Stimulated activated CD8-positive, alpha-beta memory T cell treated with anti-CD3 and anti-CD28 coated beads, Interleukin-2, amount 100 ng/mL, for 1 hour (primary cell): ENCODE data around the gene CCR4.
"Not testable (repeated sequence)": the region's sequence is repeated elsewhere in the genome, so short reads cannot be mapped to it uniquely, and the experiment has no call there.

ENCODE experiments used
- DNase-seq, 2 donors: peaks; one replicate each; pipeline ENCODE4 v3.0.0-alpha.2; 2020; ENCODE audit warnings: low read depth in 2 of 2

Gene CCR4

GRCh38 chr3:32952369-32953077, 1.1 kb downstream of the CCR4 start:
- no peak for DNase-seq

GRCh38 chr3:32954506-32954905, 3.1 kb downstream of the CCR4 start:
- DNase-seq: no peak

DNA sequence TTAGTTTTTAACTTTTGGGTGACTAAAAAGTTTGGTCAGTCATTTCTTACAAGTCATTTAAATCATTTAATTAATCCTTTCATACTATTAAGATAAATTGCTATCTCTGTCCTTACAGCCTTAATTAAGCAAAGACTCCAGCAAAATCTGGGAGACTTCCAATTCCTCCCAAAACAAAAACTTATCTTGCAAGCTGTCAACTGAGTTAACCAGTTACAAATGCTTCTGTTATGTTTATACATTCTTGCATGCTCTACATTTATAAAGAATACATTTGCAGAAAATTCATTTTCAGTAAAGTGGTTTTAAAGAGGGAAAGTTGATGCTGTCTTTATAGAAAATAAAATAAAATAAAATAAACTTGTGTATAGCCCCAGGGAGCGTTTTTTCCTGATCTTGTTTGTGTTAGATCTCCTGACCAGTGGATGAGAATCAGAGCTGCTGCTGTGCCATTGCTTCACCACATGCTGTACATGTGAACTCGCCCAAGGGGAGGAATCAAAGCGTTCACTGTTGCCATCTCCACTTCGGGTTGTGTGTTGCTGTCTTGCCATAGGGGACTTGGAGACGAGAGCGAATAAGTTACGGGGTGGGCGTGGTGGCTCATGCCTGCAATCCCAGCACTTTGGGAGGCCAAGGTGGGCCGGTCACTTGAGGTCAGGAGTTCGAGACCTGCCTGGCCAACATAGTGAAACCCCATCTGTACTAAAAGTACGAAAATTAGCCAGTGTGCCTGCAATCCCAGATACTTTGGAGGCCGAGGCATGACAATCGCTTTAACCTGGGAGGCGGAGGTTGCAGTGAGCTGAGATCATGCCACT, 5.5 kb downstream of the CCR4 start:
- DNase-seq: no peak

DNA sequence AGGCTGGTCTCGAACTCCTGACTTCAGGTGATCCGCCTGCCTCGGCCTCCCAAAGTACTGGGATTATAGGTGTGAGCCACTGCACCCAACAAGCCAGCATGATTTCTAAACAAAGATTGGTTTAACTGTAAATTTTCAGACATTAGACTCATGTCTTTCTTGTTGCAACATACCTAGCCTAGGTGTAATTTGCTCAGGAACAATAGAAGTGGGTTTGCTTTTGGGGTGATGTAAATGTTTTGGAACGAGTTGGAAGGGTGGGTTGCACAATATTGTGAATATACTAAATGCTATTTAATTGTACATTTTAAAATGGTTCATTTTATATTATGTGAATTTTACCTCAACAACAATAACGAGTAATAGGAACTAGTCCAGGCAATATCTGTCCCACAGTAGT, 7.1 kb downstream of the CCR4 start:
- no peak for DNase-seq

- DNase-seq: no peak
Observed at GRCh38 chr3:32959371-32959770, 7.9 kb downstream of the CCR4 start.

- DNase-seq: no peak
Observed at GRCh38 chr3:32960404-32961170, 9.1 kb downstream of the CCR4 start.

- DNase-seq: no peak
Observed at GRCh38 chr3:32961189-32961715, 9.8 kb downstream of the CCR4 start.

DNA sequence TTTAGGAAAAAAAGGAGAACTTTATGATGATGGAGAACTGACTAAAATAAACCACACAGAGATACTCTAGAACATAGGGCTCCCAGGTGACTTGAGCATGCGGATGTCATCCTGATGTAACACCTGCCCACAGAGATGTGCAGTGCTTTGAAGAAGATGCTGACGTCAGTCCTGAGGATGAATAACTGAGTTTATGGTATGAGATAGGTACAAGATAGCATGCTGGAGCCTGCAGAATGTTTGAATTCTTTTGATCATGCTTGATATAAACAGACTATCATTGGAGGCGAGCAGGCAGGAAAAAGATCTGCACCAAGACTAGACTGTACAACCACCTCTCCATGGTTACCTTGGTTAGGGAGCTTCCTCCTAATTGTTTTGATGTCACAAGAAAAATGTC, 12.4 kb downstream of the CCR4 start:
- no peak for DNase-seq

- not testable (repeated sequence) for DNase-seq
Observed at GRCh38 chr3:32964781-32965180, 13.3 kb downstream of the CCR4 start.

DNA sequence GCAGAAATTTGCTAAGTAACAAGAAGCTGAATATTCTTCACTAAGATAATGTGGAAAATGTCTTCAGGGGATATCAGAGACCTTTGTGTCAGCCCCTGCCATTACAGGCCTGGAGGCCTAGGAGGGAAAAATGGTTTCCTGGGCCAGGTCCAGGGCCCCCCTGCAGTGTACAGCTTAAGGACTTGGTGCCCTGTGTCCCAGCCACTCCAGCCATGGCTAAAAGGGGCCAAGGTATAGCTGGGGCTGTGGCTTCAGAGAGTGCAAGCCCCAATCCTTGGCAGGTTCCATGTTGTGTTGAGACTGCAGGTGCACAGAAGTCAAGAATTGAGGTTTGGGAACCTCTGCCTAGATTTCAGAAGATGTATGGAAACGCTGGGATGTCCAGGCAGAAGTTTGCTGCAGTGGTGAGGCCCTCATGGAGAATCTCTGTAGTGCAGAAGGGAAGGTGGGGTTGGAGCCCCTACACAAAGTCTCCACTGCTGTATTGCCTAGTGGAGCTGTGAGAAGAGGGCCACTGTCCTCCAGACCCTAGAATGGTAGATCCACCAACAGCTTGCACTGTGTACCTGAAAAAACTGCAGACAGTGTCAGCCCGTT, 14.3 kb downstream of the CCR4 start:
- not testable (repeated sequence) for DNase-seq

DNA sequence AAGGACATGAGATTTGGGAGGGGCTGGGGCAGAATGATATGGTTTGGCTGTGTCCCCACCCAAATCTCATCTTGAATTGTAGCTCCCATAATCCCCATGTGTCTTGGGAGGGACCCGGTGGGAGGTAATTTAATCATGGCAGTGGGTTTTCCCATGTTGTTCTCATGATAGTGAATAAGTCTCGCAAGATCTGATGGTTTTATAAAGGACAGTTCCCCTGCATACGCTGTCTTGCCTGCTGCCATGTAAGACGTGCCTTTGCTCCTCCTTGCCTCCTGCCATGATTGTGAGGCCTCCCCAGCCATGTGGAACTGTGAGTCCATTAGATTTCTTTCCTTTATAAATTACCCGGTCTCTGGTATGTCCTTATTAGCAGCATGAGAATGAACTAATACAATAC, 15.2 kb downstream of the CCR4 start:
- DNase-seq: not testable (repeated sequence)

- DNase-seq: no peak
Observed at GRCh38 chr3:32968166-32968919, 16.9 kb downstream of the CCR4 start.

GRCh38 chr3:32968920-32969389, 17.5 kb downstream of the CCR4 start:
- DNase-seq: no peak

- no peak for DNase-seq
Observed at GRCh38 chr3:32969656-32970055, 18.2 kb downstream of the CCR4 start.

DNA sequence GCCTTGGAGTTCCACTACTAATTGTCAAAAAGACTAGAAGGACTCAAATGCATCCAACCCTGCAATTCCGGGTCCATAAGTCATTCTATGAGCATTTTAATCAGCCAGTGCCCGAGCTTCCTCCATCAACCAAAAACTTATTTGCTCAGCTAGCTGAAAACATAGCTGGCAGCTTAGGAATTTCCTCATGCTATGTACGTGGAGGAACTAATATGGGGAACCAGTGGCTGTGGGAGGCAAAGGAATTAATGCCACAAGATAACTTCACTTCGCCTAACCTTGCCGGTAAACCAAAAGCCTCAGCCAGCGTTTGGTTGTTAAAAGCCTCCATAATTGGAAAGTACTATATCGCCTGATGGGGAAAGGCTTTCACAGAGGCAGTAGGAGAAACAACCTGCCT, 19.8 kb downstream of the CCR4 start:
- not testable (repeated sequence) for DNase-seq

DNA sequence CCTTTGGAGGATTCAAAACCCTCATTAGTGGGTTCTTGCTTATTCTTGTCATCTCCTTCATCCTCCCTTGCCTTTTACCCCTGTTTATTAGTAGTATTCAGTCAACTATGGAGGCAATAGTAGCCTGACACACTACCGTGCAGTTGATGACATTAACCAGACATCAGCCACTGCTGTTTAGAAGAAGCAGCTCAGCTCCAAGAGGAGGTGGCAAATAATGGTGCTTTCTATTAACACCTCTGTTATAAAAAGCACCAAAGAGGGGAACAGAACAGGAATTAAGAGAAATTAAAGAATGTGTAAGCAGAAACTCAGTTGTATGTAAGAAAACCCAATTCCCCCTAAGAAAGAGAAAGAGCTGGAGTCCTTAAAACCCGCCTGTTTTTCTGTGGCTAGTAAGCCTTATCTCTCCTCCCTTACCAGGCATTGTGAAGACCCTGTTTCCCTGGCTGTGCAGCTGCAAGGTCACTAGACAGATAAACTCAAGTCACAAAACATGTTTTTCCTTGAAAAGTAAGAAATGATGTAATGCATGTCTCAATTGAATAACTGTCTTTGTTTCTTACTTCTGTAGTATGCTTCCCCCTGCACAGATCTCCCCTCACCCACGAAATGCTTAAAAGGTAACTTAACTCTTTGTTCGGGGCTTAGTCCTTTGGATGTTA, 21.2 kb downstream of the CCR4 start:
- no peak for DNase-seq

DNA sequence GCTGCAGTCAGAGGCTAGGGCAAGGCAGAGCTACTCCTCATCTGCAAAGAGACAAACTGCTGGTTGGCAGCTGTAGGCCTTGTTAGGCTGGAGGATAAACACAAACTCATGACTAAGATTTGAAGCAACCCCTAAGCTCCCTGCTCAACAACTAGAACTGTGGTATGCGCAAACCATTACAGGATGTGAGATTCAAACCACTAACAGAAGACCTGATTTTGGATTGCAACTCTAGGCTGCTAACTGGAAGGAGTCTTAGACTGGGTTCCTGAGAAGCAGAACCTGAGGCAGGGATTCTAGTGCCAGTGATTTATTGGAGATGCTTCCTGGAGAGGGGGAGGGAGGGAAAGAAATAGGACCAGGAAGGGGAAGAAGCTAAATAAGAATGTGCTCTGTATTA, 22.5 kb downstream of the CCR4 start:
- no peak for DNase-seq

DNA sequence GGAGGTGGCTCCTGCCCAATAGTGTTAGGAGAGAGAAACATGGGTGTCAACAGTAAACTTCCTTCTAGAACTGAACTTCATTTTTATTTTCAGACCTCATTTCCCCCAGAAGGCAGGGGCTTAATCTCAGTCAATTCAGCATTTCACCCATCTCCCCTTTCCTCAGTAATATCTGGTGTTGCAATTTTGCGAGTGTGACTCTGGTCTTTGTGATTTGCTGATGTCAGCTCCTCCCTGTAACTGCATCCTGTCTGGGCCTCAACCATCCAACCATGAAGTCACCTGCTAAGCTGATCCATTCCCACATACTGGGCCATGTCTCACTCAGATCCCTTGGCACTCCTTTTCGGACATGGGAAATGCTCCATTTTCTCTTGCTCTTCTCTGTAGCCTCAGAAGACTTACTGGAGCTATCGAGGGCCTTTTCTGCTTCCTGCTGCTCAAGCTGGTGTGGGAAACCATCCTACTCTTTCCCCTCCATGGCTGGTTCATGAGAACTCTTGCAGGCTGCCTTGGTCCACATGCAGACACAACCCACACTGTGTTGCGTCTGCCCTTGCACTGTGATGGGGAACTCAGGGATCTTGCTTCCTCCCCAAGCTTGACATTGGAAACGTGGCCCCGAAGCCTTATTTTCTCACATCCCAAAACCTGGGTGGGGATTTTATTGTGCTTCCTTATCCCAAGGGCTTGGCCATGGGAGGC, 24.6 kb downstream of the CCR4 start:
- no peak for DNase-seq

DNA sequence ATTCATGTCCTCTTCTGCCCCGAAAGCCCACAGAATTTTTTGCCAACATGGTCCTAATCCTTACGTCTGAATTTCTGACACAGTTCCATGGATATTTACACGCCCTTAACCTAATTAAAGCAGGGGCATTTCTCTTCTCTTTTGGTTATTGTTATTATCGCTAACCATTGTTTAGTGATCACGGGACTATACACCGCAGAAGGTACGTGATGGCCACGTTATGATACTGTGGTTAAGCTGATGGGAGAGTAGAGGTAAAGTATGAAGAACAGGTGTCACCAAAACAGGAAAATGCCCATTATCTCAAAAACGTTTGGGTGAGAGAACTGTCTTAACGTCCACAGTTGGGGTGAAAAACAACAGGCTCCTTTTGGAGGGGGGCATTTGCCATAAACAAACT, 26.4 kb downstream of the CCR4 start:
- DNase-seq: no peak

DNA sequence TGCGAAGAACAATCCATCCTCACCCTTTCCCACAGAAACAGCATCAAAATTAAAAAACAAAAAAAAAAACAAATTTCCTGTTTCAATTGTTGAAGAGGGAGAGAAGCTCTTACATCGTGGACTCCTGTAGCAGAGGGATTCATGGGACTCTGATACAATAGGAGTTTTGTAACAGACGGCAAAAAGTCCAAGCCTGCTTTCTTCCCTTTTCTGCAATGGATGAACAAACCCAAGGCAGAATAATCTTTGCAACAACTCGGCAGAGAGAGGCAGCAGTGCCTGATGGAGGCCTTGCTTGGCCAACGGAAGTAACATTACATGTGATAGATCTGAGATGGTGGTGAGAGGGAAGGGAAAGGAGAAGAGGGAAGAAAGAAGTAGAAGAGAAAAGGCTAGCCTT, 26.9 kb downstream of the CCR4 start:
- no peak for DNase-seq
